ENCODE data around the gene SLC22A24.
"Not testable (repeated sequence)": the region's sequence is repeated elsewhere in the genome, so short reads cannot be mapped to it uniquely, and the experiment has no call there.

Gene SLC22A24

DNA sequence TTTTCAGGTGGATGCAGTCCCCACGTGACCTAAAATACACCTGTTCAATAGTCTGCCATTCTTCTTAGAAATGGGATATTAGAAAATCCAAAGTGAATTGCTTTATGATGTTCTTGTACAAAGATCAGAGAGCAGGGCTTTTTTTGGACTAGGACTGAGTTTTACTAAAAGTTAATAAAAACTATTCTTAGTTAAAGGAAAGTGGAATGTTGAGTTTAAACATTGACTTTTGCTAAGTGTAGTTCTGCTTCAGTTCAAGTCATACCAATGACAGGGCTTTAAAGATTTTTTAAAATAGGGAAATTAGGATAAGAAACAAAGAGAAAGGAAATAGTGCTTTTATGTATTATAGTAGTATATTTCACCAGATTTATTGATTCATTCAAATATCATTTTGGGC, at the start of gene SLC22A24:
TSS of gene SLC22A24 (minus strand) at position 101 of the 400 bp plus-strand sequence. CDS start 442 bp downstream, outside the sequence.
- DNase-seq = no peak

DNA sequence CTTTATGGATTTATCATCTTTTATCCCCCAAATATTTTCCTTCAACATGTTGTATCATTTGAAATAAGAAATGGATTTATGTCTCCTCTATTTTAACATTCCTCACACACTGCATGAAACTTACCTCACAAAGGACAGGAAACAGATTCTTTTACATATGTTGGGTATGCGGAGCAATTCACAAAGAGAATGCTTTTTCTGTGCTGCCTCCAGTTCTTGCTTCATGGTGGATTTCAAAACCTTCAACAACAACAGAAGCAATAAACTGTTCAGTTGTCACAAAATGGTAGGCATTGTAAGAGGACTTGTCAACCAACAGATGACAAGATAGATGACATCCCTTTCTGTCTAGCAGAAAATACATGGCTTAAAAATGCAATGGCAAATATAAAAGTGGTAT, 36.5 kb upstream of the SLC22A24 start:
- DNase-seq = no peak

DNA sequence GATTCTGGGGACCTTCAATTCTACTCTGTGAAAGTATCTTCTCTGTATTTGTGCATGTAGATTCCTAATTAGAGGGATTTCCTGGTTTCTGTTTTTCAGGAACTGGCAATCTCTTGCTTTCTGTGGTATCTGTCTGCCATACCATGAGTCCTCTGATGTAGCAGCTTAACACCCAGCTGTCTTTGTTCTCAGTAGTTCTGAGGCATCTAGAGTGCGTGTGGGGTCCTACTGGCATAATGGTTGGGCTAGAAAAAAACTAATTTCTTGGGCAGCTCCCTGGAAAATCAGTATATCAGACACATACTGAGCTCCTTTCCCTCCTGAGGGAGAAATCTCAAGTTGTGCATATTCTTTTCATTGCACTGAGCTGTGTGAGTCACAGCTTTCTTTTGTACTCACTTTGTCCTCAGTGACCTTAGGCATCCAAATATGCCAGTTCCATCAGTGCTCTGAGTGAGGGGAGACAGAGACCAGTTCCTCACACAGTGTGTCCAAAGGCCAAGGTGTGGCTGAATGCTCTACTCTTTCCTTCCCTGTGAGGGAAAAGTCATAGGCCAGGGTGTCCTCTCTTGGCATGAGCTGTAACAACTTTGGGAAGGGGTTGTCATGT, 35.5 kb upstream of the SLC22A24 start:
- DNase-seq = no peak

- no peak for DNase-seq
Observed at GRCh38 chr11:63177872-63178271, 33.9 kb upstream of the SLC22A24 start.

DNA sequence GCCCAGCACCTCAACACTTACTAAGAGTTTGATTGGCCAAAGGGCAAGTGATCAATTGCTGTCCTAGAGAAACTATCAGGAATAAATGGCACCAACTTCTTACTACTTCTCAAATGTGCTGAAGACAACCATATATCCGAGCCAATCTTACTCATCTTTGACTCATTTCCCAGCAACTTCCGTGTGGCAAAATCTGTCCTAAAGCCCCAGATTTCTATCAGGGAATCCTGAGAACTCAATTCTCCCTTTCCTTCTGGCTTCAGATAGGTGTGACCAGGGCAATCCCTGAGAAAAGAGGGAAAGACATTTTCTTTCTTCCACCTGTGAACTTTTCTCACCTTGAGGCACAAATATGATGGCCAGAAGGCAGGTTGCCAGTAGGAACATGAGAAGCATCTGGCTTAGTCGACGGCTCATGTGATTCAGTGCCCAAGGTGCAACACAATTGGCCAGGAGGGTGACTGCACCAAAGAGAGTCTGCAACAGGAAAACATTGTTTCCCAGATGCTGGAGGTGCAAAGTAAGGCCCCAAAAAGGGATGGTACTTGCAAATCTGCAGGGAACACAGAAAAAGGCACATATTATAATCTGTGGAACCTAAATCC, 21.8 kb upstream of the SLC22A24 start:
- DNase-seq = no peak

DNA sequence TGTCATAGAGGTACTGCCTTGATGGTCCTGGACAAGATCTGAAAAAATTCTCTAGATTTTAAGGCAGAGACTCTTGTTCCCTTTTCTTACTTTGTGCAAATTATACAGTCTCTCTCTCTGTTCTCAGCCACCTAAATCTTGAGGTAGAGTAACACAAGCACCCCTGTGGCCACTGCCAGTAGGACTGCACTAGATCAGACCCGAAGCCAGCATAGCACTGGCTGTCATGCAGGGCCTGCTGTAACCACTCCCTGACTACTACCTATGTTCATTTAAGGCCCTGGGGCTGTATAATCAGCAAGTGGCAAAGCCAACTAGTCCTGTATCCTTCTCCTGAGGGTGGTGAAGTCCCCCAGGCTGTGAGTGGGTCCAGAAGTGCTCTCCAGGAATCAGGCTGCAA, 11.8 kb upstream of the SLC22A24 start:
- DNase-seq = no peak

GRCh38 chr11:63146581-63146980, 2.6 kb upstream of the SLC22A24 start:
- DNase-seq = no peak

DNA sequence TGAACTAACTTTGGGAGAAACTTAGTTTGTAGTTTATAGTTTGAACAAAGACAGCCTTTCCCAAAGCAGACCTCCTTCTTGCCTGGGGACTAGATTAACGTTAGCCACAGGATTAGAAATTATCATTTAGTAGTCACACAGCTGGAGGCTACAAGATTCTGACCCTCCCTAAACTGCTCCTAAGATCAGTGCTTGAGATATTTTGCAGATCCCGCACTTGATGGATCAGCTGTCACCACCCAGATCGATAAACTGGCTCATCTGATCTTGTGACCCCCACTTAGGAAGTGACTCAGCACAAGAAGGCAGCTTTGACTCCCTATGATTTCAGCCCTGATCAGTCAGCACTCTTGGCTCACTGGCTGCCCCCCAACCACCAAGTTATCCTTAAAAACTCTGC, 1.6 kb downstream of the SLC22A24 start:
- DNase-seq = no peak

GRCh38 chr11:63132985-63133775, 10.8 kb downstream of the SLC22A24 start:
- no peak for DNase-seq

DNA sequence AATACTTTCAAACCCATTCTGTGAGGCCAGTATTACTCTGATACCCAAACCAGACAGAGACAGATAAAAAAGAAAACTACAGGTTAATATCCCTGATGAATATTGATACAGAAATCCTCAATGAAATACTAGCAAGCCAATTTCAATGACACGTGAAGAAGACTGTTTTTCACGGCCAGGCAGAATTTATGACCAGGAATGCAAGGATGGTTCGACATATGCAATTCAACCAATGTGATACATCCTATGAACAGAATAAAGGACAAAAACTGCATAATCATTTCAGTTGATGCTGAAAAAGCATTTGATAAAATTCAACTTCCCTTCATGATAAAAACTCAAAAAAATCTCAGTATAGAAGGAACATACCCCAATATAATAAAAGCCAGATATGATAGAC, 44.5 kb downstream of the SLC22A24 start:
- no peak for DNase-seq

- DNase-seq = no peak
Observed at GRCh38 chr11:63080682-63081081, 63.3 kb downstream of the SLC22A24 start.

- not testable (repeated sequence) for DNase-seq
Observed at GRCh38 chr11:63046203-63046602, 97.8 kb downstream of the SLC22A24 start.

GRCh38 chr11:63042596-63042995, 101.4 kb downstream of the SLC22A24 start:
- no peak for DNase-seq

- no peak for DNase-seq
Observed at GRCh38 chr11:63032457-63032856, 111.6 kb downstream of the SLC22A24 start.

Measured in right forelimb (tissue), 1 donor.